SK-N-DZ (cell line): Measurements from ENCODE around the gene NFIC.
A peak's percentile ranks its signal among the peaks of the same experiment; 100 is the strongest.
"Not testable (repeated sequence)": the region's sequence is repeated elsewhere in the genome, so short reads cannot be mapped to it uniquely, and the experiment has no call there.

ENCODE experiments used
- DNase-seq: peaks from one replicate; pipeline ENCODE4 v3.0.0-alpha.2; 2015; ENCODE audit warnings: low spot score

Gene NFIC

GRCh38 chr19:3420909-3421619, 54.7 kb downstream of the NFIC start:
- DNase-seq, result no peak

GRCh38 chr19:3421656-3422055, 55.3 kb downstream of the NFIC start:
- DNase-seq, result not testable (repeated sequence)

GRCh38 chr19:3423183-3423829, 56.9 kb downstream of the NFIC start:
- no peak for DNase-seq

- no peak for DNase-seq
Measured at GRCh38 chr19:3426433-3426832, 60.0 kb downstream of the NFIC start.

GRCh38 chr19:3430366-3430680, 63.9 kb downstream of the NFIC start:
- DNase-seq, result not testable (repeated sequence)

GRCh38 chr19:3431760-3432397, 65.5 kb downstream of the NFIC start:
- DNase-seq, result no peak

GRCh38 chr19:3433313-3433712, 66.9 kb downstream of the NFIC start:
- no peak for DNase-seq

GRCh38 chr19:3433805-3434540, 67.6 kb downstream of the NFIC start:
- no peak for DNase-seq

GRCh38 chr19:3434630-3435553, 68.5 kb downstream of the NFIC start:
- DNase-seq, result peak; percentile 94

- DNase-seq, result peak; percentile 31
Measured at GRCh38 chr19:3440082-3440481, 73.7 kb downstream of the NFIC start.

GRCh38 chr19:3441089-3441985, 75.0 kb downstream of the NFIC start:
- peak; percentile 84 for DNase-seq

GRCh38 chr19:3441986-3442329, 75.6 kb downstream of the NFIC start:
- no peak for DNase-seq

GRCh38 chr19:3442487-3443071, 76.2 kb downstream of the NFIC start:
- no peak for DNase-seq

GRCh38 chr19:3443840-3444694, 77.7 kb downstream of the NFIC start:
- peak; percentile 49 for DNase-seq

GRCh38 chr19:3444695-3445234, 78.4 kb downstream of the NFIC start:
- DNase-seq, result no peak

GRCh38 chr19:3446657-3447056, 80.3 kb downstream of the NFIC start:
- not testable (repeated sequence) for DNase-seq

GRCh38 chr19:3448616-3449334, 82.4 kb downstream of the NFIC start:
- no peak for DNase-seq
